Activated CD4-positive, alpha-beta T cell treated with anti-CD3 and anti-CD28 coated beads for 4 hours (primary cell): ENCODE measurements around the gene TSHZ2.

ENCODE experiments used
- DNase-seq, 2 donors: peaks; one replicate each; pipeline ENCODE4 v3.0.0-alpha.2; 2020

The TSHZ2 gene

DNA sequence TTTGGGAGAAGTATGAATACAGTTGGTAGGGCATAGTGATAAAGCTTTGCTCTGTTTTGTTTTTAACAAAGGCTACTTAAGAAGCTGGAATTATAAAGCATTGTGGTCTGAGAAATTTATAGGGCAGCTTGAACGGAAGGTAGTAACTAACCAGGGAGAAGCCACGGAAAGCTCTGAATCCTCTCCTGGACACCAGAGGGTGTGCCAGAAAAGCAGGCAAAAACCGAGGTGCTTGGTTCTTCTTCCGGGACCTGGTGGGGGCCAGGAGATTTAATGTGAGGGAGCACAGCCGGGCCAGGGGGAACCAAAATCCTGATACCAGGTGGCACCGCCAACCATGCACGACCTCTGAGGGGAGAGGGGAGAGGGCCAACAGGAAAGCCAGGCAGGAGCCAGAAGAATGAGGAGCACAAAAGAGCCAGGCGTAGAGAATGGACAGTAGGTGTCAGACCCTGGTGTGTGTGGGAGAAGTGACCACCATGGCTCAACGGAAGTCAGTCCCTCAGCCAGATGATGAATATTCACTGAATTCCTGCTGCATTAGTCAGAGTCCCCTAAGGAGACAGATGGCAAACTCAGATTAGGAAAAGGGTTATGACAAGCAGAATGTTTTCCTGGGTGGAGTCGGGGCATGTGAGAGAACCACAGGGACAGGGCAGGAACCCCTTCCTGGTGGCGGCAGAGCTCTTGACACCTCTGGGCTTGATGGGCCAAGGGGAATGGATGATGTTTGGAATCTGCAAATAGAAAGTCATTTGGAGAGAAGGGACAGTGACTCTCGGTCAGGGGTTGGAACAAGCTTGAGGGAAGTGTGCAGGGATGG is 359.2 kb downstream of the TSHZ2 start:
- DNase-seq = no peak

DNA sequence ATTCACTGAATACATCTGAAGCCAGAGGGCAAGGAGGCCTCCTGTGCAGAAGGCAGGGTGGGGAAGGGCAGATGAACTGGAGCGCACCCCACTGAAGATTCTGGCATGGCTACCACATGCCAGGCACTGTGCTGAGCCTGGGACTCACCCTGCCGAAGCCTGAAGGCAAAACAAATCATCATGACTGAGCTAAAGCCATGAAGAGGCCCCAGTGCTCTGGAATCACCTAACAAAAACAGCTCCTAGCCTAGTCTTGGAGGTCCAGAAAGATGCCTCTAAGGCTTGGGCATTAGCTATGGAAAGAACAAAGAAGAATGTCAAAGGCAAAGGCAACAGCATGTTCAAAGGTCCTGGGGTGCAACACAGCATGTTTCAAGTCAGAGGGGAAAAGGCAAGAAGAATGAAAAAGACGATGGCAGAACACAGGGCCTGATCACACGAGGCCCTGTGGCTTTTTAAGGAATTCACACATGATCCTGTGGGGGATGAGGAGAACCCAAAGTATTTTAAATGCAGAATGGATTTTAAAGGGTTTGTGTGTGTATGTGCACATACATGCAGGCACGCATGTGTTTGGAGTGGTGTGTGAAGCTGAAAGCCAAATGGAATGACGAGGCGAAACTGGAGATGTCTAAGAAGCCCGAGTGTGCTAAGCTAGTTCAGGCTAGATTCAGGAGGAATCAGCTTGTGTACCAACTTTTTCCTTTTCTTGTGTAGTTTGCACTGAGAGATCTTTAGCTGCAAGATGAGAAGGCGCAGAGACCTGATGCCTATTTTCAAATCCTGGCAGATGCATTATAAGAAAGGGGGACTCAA is 360.1 kb downstream of the TSHZ2 start:
- DNase-seq = no peak

DNA sequence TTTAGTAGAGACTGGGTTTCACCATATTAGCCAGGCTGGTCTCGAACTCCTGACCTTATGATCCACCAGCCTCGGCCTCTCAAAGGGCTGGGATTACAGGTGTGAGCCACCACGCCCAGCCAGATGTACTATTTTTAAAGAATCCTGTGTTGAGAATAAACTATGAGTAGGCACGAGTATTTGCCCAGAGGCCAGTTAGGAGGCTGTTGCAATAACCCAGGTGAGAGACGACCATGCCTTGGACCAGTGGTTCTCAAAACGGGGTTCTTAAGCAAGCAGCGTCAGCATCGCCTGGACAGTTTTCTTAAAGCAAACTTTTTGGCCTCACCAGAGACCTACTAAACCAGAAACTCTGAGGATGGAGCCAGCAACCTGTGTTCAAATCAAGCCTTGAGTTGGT is 362.7 kb downstream of the TSHZ2 start:
- no peak for DNase-seq

DNA sequence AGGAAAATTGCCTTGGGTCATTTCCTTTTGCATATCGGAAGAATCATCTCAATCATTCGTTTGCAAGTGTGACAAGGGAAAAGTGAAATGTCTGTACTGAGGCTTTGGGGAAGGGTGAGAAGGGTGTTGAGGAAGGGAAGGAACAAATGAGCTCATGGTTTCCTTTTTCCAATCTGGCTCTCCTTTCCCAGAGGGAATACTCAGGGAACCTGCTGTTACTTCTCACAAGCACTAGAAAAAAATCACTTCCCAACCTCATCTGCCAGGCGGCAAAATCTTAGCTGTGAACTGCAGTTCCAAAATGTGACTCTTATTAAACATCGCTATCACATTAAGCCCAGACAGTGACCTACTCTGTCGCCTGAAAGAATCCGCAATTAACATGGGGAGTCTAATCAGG is 363.4 kb downstream of the TSHZ2 start:
- DNase-seq = no peak

DNA sequence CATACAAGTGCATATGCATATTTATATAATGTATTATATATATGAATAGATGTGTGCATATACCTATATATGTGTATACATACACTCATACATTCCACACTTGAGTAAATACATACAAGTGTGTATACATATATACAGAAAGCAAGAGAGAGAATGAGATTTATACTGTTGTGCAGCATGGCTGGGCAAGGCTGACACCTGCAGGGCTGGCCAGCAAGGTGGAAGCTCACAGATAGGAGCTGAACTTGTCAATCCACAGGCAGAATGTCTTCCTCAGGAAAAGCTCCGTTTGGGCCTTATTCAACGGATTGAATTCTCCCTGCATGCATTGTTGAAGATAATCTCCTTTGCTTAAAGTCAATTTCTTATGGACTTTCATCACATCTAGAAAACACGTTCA is 364.7 kb downstream of the TSHZ2 start:
- no peak for DNase-seq

DNA sequence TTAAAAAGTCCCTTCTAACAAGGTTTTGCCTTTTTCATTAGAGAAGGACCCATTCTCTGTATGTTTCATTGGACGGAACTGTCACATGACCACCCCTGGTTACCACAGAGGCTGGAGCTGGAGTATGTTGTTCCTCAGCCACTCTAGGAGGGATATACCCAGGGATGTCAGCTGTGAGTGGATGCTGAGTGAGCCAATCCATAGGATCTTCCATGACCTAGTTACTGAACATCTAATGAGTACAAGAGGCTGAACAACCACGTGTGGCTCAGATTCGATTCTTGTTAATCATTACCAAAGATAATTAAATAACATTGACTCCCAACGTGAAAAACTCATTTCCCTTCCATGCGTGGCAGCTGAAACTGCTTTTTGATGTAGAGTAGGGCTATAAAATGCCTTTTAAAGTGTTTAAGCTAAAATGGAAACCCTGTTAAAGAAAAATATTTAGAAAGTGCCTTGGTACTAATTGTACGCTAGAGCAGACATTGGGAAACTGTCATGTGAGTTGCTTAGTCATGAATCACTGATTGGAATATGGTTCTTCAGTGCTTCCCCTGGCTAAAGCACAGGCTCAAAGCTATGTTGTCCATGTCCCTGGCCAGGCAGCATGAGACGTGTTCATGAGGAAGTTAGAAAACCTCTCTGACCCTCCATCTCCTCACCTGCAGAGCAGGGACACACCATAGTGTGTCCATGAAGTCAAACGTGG is 365.4 kb downstream of the TSHZ2 start:
- no peak for DNase-seq

DNA sequence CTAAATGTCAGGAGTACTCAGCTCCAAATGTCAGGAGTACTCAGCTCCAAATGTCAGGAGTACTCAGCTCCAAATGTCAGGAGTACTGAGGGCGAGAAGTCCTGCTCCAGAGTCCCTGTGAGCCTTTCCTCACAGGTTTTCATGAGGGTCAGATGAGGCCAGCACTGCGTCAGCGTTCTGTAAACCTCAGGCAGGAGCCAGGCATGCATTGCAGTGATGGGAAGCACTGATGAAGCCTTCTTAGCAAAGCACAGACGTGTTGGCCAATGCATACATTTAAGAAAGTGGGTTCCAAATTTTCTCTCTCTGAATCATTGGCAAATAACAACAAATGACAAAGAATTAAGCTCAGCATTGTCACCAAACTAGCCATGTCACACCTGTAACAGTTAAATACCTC is 366.6 kb downstream of the TSHZ2 start:
- no peak for DNase-seq

DNA sequence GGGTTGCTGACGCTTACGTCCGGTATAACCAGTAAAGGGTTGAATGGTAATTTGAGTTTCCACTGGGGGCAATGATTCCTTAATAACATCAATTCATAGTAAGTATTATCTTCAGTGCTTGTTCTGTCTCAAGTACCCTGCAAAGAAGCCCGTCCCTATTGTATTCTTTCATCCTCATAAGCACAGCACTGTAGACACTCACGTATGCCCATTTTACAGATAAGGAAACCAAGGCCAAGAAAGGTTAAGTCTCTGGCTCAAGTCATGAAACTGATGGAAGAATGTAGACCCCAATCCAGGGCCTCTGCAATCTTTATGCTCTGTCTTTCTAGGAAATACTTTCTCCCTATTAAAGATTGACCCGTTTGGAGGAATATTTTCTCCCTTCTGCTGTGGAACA is 370.3 kb downstream of the TSHZ2 start:
- DNase-seq = no peak

DNA sequence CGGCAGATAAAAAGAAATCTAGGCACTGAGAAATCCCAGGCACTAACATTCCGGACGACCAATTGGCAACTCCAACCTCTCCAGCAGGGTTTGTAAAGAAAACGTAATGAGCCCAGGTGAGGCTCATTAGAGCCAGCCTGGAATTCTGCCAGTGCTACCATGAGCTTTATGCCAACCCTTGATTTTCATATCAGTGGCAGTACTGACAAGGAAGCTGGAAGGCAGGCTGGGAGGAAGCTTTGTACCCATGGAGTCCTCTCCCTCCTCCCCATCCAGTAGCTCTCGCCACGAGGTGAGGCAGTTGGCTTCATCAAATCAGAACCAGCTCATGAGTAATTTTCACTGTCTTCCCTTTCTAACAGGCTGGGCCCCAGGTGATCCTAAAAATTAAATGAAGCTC is 371.3 kb downstream of the TSHZ2 start:
- DNase-seq = no peak

DNA sequence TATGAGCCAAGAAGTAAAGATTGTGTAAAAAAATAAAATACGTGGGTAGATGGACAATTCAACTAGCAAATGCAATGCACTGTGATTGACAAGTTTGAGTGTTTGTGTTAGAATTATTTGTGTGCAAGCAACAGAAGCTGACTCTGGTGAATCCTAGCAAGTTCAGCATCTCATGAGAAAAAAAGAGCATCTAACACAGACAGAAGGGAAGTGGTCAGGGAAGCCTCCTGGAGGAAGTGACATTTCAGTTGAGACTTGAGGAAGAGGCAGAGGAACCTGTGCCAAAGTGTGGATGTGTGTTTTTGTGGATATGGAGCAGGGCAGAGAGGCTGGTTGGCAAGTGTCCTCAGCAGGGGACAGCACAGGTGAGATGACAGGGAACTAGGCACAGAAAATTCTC is 372.7 kb downstream of the TSHZ2 start:
- DNase-seq = no peak

DNA sequence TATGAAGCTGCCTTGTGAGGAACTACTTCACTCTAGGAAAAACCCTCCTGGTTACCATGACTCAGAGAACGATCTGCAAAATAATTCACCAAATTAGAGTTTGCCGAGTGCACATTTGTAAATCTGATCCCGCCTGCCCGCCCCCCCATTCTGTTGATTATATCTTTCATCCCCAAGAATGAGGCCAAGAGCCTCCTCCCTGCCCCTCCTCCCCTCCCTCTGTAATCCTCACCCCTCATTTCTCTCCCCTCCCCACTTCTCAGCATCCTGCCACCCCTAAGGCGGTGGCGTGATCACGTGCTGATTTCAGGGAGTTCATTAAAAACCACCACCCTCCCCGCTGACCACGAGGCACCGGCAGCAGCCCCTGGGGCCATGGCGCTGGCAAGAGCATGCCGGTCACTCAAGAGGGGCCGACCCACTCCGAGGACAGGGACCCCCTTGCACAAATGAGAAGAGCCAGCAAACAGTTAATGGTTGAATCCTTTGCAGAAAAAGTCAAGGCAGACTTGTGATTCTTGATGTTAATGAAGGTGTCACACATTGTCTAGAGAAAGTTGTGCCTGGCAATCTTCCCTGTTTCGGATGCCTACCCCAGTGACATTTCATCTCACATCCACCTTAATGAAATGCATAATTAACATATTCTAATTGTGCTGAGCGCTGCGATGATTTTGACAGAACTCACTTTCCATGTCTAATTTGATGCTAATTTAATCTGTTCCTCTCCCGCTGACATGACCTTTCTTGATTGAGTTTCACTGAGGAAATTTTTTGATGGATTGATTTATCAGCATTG is 373.6 kb downstream of the TSHZ2 start:
- DNase-seq = no peak

DNA sequence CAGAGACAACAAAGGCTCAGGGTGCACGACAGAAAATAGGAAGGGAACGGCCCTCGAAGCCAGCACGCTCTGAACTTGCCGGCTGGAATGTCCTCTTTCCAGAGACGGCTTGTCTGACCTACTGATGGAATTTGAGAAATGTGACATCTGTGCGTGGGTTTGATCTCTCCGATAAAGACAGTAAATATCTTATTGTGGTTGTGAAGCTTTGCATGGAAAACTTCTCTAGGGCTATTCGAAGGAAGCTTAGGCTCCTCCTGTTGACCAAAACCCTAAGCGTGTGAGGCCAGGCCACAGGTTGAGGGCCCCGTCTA is 374.1 kb downstream of the TSHZ2 start:
- DNase-seq = no peak

DNA sequence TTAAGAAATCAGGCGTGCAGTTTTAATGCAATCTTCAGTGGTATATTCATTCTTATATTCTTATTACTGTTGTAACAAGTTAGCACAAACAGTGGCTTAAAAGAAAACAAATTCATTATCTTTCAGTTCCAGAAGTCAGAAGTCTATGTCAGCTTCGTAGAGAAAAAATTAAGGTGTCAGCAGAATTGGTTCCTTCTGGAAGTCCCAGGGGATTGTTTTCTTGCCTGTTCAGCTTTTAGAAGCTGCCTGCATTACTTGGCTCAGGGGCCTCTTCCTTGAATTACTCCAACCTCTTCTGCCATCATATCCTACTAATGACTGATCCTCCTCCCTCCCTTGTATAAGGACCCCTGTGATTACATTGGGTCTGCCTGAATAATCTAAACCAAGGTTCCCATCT is 377.6 kb downstream of the TSHZ2 start:
- DNase-seq = no peak

DNA sequence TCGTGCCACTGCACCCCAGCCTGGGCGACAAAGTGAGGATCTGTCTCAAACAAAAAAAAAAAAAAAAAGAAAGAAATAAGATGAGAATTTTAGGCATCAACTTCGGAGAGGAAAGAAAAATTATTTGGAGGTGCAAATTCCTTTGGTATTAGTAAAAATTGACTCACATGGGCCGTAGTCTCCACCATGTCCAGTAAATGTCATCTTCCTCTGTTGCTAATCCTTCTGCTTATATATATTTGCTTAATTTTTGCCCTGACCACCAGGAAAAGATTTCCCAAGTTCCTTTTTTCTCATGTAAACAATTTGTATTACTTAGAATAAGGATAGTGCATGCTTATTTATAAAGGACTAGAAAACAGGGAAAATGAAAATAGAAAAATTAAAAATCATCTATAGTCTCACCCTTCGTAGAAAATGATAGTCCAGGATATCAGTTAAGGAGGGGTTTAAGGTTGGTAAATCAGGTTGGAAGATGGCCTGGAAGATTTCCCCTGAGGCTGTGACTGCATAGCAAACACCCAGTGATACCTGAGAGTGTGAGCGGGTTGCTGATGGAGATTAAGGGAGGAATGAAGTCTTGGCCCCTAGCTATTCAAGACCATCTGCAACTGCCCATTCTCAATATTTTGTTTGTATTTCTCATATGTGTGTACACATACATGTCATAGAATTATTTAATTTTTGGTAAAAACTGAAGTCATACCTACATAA is 380.7 kb downstream of the TSHZ2 start:
- no peak for DNase-seq

DNA sequence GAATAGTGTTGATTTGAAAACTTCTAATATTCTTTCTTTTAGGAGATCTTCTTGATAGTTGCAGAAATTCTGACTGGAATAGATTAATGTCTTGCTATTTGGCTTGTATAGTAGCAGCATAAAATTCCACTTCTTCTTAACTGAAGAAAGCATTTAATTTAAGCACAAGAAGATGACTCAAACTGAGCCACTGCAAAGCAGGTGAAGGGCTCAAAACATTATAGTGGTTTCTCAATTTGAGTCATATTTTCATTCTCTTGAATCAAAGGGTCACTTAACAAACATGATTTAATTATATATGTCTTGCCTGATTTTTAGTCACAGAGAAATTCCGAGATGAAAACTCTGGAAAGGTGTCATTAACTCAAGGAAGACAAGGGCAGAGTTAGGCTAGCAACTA is 382.2 kb downstream of the TSHZ2 start:
- DNase-seq = no peak

DNA sequence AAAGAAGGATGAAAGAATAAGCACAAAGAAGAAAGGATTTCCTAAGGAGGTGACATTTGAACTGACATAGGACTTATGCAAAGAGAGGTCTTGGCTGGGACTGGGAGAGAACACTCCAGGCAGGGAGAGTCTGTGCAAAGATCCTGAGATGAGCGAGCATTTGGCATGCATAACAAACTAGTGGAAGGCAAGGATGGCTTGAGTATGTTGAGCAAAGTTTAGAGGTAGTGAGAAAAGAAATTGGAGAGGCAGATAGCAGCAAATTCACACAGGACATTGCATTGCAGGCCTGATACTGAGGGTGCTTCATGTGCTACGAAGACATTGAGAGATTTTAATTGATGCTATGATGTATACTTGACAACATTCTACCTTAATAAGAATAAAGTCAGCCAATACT is 383.6 kb downstream of the TSHZ2 start:
- no peak for DNase-seq

DNA sequence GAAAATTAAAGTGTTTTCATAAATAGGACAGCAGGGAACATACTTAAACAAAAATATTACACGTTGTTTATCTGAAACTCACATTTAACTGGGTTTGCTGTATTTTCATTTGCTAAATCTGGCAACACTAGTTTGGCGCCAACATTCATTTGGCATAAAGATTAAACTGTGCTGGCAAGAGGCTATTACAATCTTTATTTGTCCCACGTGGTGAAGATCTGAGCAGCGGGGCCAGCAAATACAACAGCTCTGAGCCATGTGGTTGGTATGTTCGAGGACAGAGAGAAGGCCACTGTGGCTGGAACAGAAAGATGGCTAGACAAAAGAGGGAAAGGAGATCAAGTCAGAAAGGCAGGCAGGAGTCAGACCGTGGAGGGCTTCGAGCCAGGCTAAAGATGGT is 387.3 kb downstream of the TSHZ2 start:
- DNase-seq = no peak

DNA sequence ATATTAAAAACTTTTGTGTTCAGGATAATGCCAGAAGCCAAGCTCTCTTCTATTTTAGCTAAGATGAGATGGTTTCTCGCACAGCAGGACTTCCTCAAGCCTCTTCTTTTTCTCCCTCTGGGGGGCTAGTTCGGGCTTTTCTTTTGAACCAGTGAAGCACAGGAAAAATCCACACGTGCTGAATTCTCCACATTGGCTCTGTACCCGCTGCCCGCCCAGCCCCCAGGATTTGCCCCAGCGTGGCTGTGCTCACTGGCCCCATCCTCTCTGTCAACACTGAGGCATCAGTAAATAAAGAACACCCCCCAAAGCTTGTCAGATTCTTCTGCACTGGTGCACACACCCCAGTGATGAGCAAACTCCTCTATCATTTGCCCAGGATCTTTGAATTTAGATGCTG is 388.7 kb downstream of the TSHZ2 start:
- no peak for DNase-seq

DNA sequence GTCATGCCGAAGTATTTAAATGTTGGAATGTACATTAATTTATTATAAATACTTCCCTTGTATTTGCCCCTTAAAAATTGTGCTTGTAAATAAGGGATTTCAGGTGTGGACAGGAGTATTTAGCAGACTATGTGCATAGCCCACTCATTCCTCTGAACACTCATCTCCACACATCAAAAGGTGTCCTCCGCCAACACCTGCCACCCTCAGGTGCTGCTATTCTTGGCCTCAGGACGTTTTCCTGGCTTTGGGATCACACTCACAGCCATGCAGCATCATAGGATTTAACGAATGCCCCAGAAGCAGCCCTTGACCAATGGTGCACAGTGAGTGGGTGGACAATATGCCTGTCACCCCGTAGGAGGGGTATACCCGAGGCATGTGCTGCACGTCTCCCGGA is 390.6 kb downstream of the TSHZ2 start:
- DNase-seq = no peak

DNA sequence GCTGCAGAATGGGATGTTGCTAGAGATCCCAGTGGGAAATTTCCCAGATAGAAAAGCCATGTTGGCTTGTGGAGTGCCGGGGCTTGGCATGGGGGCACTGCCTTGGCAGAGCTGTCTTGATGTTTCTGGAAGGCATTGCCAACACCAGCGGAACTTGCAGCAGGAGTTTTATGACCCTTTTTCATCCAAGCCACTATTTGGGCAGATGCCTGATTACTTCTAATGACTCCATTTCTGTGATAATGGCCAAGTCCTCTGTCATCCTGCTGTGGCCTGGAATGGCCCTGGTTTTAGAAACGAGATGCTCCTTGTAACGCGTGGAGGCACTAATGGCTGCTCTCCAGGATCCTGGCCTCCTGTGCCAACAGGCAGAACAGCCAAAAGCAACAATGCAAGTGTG is 392.5 kb downstream of the TSHZ2 start:
- no peak for DNase-seq

DNA sequence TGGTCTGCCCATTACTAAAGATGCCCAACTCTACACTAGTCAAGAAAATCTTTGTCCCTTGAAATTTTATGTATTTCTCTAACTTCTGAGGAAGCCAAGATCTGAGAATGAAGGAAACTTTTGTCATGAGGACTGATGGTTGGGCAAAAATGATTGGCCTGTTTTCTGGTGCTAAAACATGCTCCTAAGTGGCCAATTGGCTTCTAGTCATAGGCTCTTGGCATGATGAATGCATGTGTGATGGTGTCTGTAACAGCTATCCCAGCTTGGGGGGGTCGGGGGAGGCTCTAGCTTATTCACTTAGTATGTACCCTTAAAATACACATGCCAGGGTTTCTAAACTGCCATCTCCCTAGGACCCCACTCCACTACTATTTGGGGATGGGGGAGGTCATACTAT is 392.9 kb downstream of the TSHZ2 start:
- no peak for DNase-seq

DNA sequence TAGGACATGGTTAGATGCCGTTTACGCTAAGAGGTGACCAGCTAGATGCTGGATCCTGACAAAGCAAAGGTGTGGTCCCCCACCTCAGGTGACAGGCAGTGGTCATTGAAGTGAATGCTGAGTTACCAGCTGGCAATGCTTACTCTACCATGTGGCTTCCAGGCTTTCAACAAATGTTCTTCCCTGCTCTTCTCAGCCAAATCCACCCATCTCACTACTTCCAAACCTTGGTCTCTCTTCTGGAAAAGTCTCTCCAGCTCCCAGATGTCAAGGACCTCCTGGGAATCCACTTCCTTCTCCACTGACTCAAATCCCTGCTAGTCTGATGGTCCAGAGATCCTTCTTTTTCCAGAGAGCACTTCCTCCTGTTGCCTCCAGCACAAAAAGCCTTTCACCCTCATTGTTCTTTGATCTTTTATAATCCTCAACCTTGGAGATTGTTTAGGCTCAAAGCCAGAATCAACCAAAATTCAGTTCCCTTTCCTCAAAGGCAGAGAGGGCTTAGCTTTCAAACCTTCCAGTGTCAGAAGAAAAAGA is 393.4 kb downstream of the TSHZ2 start:
- DNase-seq = no peak
